OCI-LY7 (cell line): ENCODE measurements around the gene PACS2.

Experiments
- EZH2phosphoT487 ChIP-seq: fragments of 200-600 bp; sonication (generic); IDR thresholded peaks from 2 replicates; pipeline ENCODE4 v1.6.1; 2018; ENCODE audit warnings: low read depth, borderline replicate concordance, mild to moderate bottlenecking, mixed run types, antibody characterized with exemption, low read length, moderate library complexity, mixed read lengths
- TF ChIP-seq, protein P1 (sequence below): fragments of 200-600 bp; sonication (generic); conservative IDR thresholded peaks from 2 replicates; pipeline ENCODE4 v1.5.1; 2014; ENCODE audit warnings: mild to moderate bottlenecking, antibody characterized with exemption, low read length, moderate library complexity, mixed read lengths

DNA sequence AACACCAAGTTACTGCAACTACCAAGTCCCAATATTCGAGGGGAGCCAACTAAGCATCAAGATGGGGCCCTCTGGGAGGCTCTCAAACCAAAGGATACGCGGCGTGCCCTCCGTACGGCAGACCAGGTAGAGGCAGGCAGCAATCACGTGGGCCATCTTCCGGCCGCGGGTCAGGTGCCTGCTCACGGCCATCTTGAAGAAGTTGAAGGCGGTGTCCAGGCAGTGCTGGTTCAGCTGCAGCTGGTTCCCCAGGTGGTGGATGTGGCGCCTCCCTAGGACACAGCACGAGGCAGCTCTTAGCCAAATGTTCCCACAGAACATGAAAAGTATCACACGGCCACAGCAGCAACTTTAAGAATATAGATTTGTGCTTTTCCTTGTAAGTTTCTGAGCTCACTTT, 41.9 kb upstream of the PACS2 start:
- TF ChIP-seq, protein P1, sequence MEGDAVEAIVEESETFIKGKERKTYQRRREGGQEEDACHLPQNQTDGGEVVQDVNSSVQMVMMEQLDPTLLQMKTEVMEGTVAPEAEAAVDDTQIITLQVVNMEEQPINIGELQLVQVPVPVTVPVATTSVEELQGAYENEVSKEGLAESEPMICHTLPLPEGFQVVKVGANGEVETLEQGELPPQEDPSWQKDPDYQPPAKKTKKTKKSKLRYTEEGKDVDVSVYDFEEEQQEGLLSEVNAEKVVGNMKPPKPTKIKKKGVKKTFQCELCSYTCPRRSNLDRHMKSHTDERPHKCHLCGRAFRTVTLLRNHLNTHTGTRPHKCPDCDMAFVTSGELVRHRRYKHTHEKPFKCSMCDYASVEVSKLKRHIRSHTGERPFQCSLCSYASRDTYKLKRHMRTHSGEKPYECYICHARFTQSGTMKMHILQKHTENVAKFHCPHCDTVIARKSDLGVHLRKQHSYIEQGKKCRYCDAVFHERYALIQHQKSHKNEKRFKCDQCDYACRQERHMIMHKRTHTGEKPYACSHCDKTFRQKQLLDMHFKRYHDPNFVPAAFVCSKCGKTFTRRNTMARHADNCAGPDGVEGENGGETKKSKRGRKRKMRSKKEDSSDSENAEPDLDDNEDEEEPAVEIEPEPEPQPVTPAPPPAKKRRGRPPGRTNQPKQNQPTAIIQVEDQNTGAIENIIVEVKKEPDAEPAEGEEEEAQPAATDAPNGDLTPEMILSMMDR = no peak
- TF ChIP-seq EZH2phosphoT487 = no peak
